ENCODE measurements around the gene FGFR3.

The FGFR3 gene

GRCh38 chr4:1846580-1846979 lies 53.5 kb downstream of the FGFR3 start:
- DNase-seq, result no peak

GRCh38 chr4:1850276-1850675 lies 57.2 kb downstream of the FGFR3 start:
- DNase-seq, result no peak

GRCh38 chr4:1851160-1851559 lies 58.1 kb downstream of the FGFR3 start:
- DNase-seq, result no peak

DNA sequence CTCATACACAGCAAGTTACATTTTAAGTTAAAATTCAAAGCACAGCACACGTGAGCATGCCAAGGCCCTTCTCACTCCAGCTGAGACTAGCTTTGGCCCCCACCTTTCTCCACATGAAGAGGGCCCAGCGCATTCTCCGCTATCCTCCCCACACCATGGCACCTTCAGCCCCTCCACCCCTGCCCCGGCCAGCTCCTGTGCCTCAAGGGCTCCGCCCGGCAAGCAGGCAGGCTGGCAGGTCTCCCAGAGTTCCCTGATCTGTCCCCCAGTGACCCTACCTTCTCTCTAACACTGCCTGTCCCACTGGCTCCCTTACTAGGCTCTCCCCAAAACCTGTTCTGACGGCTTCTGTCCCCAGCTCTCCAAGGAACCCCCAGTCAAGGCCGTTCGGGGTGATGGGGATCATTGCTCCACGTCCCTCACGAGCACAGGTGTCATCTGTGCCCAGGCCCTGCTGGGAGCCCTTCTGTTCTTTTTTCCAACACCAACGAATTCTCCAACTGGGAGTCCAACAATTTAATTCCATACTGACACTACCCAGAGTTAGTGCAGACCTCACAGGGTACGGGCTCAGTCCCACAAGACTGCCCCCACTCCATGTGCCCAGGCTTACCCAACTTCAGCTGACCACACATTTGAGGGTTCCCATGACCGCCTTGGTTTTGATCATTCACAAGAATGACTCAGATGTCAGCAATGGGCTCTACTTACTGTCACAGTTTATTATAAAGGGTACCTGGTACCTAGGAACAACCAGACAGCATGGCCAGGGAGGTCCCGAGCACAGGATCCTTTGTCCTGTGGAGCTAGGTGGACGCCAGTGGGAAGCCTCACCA lies 58.7 kb downstream of the FGFR3 start:
- no peak for DNase-seq

GRCh38 chr4:1852904-1853623 lies 60.0 kb downstream of the FGFR3 start:
- no peak for DNase-seq

DNA sequence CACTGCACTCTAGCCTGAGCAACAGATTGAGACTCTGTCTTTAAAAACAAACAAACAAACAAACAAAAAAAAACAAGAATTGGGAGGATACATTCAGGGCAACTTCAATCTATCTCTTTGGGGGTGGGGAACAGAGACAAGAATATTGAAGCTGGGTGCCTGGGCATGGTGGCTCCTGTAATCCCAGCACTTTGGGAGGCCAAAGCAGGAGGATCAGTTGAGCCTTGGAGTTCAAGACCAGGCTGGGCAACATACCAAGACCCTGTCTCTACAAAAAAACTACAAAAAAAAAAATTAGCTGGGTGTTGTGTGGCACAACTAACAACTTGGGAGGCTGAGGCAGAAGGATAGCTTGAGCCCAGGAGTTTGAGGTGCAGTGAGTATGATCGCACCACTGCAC lies 61.7 kb downstream of the FGFR3 start:
- no peak for DNase-seq

DNA sequence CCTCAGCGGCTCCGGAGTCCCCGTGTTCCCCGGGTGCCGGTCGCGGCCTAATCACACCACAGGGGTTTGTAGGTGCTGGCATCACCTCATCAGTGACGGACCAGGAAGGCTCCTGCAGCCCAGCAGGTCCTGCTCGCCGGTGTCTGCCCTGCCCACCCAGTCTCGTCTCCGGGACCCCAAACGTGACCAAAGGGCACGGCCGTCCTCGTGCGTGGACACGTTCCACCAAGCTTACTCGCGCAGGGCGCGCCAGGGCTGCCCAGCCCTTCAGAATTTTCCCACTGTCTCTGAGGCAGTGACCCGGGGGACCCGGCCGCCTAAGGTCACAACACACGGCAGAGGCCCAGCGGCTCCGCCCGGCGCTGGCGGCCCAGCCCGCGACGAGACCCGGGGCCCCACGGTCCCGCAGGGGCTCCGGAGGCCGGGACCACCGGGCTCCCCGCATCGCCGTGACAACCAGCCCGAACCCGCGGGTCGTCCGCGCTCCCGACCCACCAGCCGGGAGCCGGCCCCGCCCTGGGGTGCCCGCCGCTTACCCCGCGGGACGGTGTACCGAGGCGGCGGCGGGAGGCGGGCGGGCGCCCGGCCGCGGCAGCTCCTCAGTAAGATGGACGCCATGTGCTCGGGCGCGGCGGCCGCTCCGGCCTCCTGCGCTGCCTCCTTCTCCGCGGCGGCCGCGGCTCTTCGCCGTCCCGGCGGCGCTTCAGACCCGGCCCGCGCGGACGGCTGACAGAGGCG lies 62.4 kb downstream of the FGFR3 start:
- DNase-seq, result no peak

- DNase-seq, result peak; percentile 92
These were observed 63.2 kb downstream of the FGFR3 start, which contains the start of gene LETM1 for GRCh38 chr4:1856071-1856942. LETM1 (minus strand) TSS chr4:1856156; CDS start chr4:1855950, 206 bp downstream.

DNA sequence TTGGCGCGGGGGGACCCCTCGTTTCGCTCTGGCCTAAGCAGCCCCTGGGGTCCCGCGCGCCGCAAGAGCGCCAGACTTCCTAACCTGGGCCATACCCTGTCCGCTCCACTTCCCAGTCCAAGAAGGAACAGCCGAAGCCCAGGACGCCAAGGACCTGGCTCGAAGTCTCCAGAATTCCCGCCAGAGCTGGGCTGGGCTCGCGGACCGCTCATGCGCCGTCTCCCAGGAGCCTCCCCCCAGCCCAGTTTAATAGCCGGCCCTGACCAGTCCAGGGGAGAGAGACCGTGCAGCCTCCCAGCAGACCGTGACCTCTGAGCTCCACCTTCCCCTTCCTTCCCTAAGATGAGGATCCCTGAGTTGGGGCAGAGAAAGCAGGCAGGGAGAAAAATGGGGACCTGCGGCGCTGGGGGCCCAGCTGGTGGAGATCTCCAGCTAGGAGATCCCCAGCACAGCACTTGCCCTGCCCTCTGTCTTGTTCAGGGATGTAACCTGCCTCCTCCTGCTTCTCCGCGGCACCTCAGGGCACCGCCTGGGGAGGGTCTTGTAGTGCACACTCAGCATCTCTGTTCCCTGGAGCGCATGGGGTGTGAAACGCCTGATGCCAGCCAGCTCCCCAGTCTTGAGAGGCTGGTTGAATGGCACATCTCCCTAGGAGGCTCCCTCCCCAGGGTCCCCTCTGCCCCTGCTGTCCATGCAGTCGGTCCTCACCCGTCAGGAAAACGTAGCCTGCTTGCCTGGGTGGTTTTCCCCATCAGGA lies 64.0 kb downstream of the FGFR3 start:
- no peak for DNase-seq

GRCh38 chr4:1857931-1858330 lies 64.8 kb downstream of the FGFR3 start:
- no peak for DNase-seq

All from NCI-H510A (cell line).